ENCODE measurements around the gene IPO5. TPM values are rescaled to one million over a fixed set of nuclear protein-coding genes. Genes with fewer than 3 reads are reported as not detected.
"Not testable (repeated sequence)": the region's sequence is repeated elsewhere in the genome, so short reads cannot be mapped to it uniquely, and the experiment has no call there.

IPO5 gene
- total RNA-seq, 2 donors from 2014 or later: 166 to 246 TPM

- ATAC-seq (replicated peaks): no peak
- Mint-ChIP-seq H3K27me3 (peaks cover 27% of the 10 kb centered on the region), H3K4me3 (no peak overlapping the region), H3K27ac (no peak overlapping the region), H3K4me1 (no peaks in the 10 kb centered on the region), H3K9me3 (no peaks in the 10 kb centered on the region), H3K36me3 (ENCODE audit: low read depth) (no peaks in the 10 kb centered on the region)
Measured at GRCh38 chr13:97938706-97939475, 14.6 kb upstream of the IPO5 start.

DNA sequence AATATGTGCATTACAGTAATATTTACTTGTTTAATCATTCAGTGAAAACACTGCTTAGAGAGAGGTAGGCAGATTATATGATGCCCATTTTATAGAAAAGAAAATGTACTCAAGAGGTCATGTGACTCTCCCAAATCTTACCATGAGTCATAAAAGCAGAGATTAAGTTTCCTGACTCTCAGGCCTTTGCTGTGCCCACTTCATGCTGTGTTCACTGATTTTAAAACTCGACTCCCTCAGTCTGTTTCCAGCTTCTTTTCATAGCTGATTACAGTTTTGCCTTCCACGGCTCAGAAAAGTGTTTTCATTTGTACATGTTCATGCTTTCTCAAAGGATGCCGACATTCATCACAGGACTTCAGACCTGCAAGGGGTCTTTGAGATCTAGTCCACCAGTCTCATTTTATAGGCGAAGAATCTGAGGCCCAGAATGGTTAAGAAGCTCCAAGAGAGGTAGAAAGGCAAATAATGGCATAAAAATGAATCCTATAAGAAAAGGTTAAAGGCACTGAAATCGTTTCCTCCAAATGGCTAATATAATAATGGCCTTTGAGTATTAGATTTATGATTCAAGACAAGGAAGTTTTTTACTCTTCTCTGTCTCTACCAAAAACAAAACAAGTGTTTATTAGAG is 9.0 kb upstream of the IPO5 start:
- H3K36me3 Mint-ChIP-seq (ENCODE audit: low read depth): no peaks in the 10 kb centered on the region
- ATAC-seq (replicated peaks): no peak
- no peak overlapping the region for H3K4me3 Mint-ChIP-seq
- no peaks in the 10 kb centered on the region for H3K4me1 Mint-ChIP-seq
- H3K27me3 Mint-ChIP-seq: peaks cover 5% of the 10 kb centered on the region
- H3K27ac Mint-ChIP-seq: no peak overlapping the region
- no peaks in the 10 kb centered on the region for H3K9me3 Mint-ChIP-seq

DNA sequence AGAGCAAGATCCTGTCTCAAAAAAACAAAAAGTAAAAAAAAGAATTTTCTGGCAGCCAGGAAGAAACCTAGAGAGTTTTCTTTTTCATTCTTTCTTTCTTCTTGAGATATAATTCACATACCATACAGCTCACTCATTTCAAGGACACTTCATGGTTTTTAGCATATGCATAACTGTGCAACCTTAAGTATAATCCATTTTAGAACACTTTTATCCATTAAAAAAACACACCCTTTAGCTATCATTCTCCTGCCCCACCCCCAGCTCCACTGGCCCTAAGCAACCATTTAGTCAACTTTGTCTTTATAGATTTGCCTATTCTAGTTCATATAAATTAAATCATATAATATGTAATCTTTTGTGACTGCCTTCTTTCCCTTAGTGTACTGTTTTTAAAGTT is 8.1 kb upstream of the IPO5 start:
- Mint-ChIP-seq H3K27ac (no peak overlapping the region), H3K9me3 (peaks cover 3% of the 10 kb centered on the region), H3K4me1 (no peaks in the 10 kb centered on the region), H3K27me3 (peaks cover 3% of the 10 kb centered on the region), H3K36me3 (ENCODE audit: low read depth) (no peaks in the 10 kb centered on the region), H3K4me3 (no peak overlapping the region)
- ATAC-seq (replicated peaks): no peak

GRCh38 chr13:97945792-97946419 is 7.6 kb upstream of the IPO5 start:
- Mint-ChIP-seq H3K4me1 (no peaks in the 10 kb centered on the region), H3K27me3 (peaks cover 3% of the 10 kb centered on the region), H3K36me3 (ENCODE audit: low read depth) (no peaks in the 10 kb centered on the region), H3K27ac (no peak overlapping the region), H3K9me3 (peaks cover 4% of the 10 kb centered on the region), H3K4me3 (no peak overlapping the region)
- peak; percentile 55 for ATAC-seq (replicated peaks)

DNA sequence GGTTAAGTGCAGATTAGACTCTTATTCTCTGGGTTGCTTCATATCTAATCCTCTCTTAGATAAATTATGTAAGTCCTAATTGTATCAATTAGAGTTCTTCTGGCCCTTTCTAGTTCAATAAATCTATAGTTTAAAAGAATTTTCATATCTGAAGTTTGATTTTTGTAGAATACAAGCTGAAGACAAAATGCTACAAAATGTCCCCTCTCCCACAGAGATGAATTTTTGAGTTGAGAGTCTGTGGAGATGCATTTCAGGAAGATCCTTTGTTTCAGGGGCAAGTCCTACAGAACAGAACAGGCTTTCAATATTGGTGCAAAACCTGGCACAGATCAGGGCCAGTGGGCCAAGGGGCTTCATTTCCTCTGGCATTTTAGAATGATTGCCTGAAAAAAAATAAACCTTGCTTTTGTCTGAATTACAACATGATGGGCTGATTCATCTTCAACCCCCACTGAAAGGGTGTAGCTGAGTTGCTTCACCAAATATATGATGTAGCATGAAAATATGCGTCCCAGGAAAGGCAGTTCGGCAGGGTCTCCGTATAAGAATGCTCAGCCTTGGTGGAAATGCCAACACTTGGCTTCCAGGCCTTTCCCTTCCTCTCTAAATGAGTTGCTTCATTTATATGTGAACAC is 6.4 kb upstream of the IPO5 start:
- H3K4me1 Mint-ChIP-seq: no peaks in the 10 kb centered on the region
- no peak for ATAC-seq (replicated peaks)
- H3K36me3 Mint-ChIP-seq (ENCODE audit: low read depth): no peaks in the 10 kb centered on the region
- peaks cover 3% of the 10 kb centered on the region for H3K27me3 Mint-ChIP-seq
- H3K4me3 Mint-ChIP-seq: no peak overlapping the region
- no peak overlapping the region for H3K27ac Mint-ChIP-seq
- H3K9me3 Mint-ChIP-seq: peaks cover 4% of the 10 kb centered on the region

DNA sequence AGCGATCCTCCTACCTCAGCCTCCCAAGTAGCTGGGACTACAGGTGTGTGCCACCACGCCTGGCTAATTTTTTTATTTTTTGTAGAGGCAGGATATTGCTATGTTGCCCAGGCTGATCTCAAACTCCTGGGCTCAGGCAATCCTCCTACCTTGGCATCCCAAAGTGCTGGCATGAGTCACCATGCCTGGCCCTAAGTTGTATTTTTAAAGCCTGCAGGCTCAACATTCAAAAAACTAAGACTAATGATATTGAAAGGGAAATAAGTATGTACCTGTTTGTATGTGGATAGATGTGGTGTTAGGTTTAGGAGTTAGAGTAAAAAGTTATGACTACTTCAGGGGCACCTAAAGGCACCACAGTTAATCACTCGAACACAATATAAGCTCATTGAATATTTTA is 5.4 kb upstream of the IPO5 start:
- Mint-ChIP-seq H3K27me3 (peaks cover 3% of the 10 kb centered on the region), H3K4me3 (no peak overlapping the region), H3K4me1 (no peaks in the 10 kb centered on the region), H3K27ac (no peak overlapping the region), H3K9me3 (peaks cover 4% of the 10 kb centered on the region), H3K36me3 (ENCODE audit: low read depth) (no peaks in the 10 kb centered on the region)
- ATAC-seq (replicated peaks): no peak

DNA sequence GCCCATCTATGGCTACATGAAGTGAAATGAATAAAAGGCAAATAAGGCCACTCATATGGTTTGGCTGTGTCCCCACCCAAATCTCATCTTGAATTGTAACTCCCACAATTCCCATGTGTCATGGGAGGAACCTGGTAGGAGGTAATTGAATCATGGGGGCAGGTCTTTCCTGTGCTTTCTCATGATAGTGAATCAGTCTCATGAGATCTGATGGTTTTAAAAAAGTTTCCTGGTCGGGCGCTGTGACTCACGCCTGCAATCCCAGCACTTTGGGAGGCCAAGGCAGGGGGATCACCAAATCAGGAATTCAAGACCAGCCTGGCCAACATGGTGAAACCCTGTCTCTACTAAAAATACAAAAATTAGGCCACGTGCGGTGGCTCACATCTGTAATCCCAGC is 4.2 kb upstream of the IPO5 start:
- H3K4me1 Mint-ChIP-seq; H3K4me3 Mint-ChIP-seq; H3K27me3 Mint-ChIP-seq; H3K27ac Mint-ChIP-seq; H3K36me3 Mint-ChIP-seq (ENCODE audit: low read depth); ATAC-seq (replicated peaks); H3K9me3 Mint-ChIP-seq: not testable (repeated sequence)

DNA sequence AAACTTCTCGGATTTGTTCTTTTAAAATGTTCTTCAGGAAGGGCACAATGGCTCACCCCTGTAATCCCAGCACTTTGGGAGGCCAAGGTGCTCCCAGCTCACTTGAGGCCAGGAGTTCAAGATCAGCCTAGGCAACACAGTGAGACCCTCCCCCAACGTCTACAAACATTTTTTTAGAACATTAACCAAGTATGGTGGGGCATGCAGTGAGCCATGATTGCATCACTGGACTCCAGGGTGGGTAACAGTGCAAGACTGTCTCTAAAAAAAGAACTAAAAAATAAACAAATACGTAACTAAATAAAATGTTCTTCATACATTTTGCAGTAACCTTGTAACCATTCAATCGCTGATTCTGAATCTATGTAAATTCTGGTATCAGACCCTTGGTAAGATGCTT is 2.1 kb upstream of the IPO5 start:
- no peak overlapping the region for H3K4me3 Mint-ChIP-seq
- H3K9me3 Mint-ChIP-seq: peaks cover 4% of the 10 kb centered on the region
- H3K4me1 Mint-ChIP-seq: no peaks in the 10 kb centered on the region
- no peaks in the 10 kb centered on the region for H3K36me3 Mint-ChIP-seq (ENCODE audit: low read depth)
- no peak for ATAC-seq (replicated peaks)
- H3K27ac Mint-ChIP-seq: no peak overlapping the region
- peaks cover 3% of the 10 kb centered on the region for H3K27me3 Mint-ChIP-seq

DNA sequence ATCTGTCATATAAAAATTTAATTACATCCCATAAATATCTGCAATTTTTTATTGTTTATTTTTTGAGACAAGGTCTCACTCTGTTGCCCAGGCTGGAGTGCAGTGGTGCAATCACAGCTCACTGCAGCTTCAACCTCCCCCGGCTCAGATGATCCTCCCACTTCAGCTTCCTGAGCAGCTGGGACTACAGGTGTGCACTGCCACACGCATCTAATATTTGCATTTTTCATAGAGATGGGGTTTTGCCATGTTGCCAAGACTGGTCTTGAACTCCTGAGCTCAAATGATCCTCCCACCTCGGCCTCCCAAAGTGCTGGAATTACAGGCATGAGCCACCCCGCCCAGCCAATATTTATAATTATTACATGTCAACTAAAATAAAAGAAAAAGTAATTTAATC is 644 bp upstream of the IPO5 start:
- not testable (repeated sequence) for H3K27ac Mint-ChIP-seq; H3K9me3 Mint-ChIP-seq; H3K4me3 Mint-ChIP-seq; H3K27me3 Mint-ChIP-seq; ATAC-seq (replicated peaks); H3K36me3 Mint-ChIP-seq (ENCODE audit: low read depth); H3K4me1 Mint-ChIP-seq

DNA sequence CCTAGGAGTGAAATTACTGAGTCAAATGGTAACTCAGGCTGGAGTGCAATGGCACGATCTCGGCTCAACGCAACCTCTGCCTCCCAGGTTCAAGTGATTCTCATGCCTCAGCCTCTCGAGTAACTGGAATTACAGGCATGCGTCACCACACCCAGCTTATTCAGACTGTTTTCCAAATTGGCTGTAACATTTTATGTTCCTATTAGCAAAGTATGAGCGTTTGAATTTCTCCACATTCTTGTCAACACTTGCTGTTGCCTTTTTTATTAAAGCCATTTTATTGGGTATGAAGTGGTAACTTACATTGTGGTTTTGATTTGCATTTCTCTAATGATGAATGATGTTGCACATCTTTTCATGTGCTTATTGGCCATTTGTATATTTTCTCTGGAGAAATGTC is 7.9 kb downstream of the IPO5 start:
- no peaks in the 10 kb centered on the region for H3K4me1 Mint-ChIP-seq
- H3K27ac Mint-ChIP-seq: no peak overlapping the region
- H3K9me3 Mint-ChIP-seq: no peaks in the 10 kb centered on the region
- no peaks in the 10 kb centered on the region for H3K36me3 Mint-ChIP-seq (ENCODE audit: low read depth)
- no peak for ATAC-seq (replicated peaks)
- H3K27me3 Mint-ChIP-seq: peaks cover 4% of the 10 kb centered on the region
- H3K4me3 Mint-ChIP-seq: no peak overlapping the region

- Mint-ChIP-seq H3K36me3 (ENCODE audit: low read depth) (no peaks in the 10 kb centered on the region), H3K4me3 (no peak overlapping the region), H3K27ac (no peak overlapping the region), H3K4me1 (no peaks in the 10 kb centered on the region), H3K9me3 (no peaks in the 10 kb centered on the region), H3K27me3 (peaks cover 9% of the 10 kb centered on the region)
- no peak for ATAC-seq (replicated peaks)
Measured at GRCh38 chr13:97962887-97963286, 9.4 kb downstream of the IPO5 start.

DNA sequence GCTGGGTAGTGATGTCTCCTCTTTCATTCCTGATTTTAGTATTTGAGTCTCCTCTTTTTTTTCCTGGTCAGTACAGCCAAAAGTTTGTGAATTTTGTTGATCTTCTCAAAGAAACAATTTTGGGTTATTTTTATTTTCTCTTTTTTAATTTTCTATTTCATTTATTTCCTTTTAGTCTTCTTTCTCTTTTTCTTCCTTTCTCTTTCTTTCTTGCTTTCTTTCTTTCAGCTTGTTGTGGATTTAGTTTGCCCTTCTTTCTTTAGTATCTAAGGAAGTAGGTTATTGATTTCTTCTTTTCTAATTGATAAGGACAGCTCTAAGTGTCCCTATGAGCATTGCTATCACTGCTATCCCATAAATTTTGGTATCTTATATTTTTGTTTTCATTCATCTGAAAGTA is 13.8 kb downstream of the IPO5 start:
- no peak for ATAC-seq (replicated peaks)
- Mint-ChIP-seq H3K4me1 (no peaks in the 10 kb centered on the region), H3K27ac (no peak overlapping the region), H3K4me3 (no peak overlapping the region), H3K9me3 (no peaks in the 10 kb centered on the region), H3K36me3 (ENCODE audit: low read depth) (no peaks in the 10 kb centered on the region), H3K27me3 (peaks cover 15% of the 10 kb centered on the region)

- Mint-ChIP-seq H3K4me3 (no peak overlapping the region), H3K27me3 (peaks cover 15% of the 10 kb centered on the region), H3K27ac (no peak overlapping the region), H3K4me1 (no peaks in the 10 kb centered on the region), H3K9me3 (no peaks in the 10 kb centered on the region), H3K36me3 (ENCODE audit: low read depth) (no peaks in the 10 kb centered on the region)
- ATAC-seq (replicated peaks): no peak
Measured at GRCh38 chr13:97967948-97968347, 14.5 kb downstream of the IPO5 start.

DNA sequence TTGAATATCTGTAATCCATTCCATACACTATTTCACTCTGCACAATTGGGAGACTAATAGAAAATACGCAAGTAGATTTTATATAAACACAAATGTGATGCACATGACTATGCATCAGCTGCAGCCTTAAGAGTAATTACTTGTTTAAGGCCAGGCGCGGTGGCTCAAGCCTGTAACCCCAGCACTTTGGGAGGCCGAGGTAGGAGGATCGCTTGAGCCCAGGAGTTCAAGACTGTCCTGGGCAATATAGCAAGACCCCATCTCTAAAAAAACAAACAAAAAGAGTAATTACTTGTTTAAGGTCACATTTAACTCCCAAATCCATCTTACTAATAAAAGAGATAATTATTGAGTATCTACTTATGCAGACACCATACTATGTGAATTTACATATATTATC is 18.0 kb downstream of the IPO5 start:
- Mint-ChIP-seq H3K4me3 (no peak overlapping the region), H3K27me3 (peaks cover 11% of the 10 kb centered on the region), H3K9me3 (no peaks in the 10 kb centered on the region), H3K36me3 (ENCODE audit: low read depth) (no peaks in the 10 kb centered on the region), H3K27ac (no peak overlapping the region), H3K4me1 (no peaks in the 10 kb centered on the region)
- no peak for ATAC-seq (replicated peaks)

DNA sequence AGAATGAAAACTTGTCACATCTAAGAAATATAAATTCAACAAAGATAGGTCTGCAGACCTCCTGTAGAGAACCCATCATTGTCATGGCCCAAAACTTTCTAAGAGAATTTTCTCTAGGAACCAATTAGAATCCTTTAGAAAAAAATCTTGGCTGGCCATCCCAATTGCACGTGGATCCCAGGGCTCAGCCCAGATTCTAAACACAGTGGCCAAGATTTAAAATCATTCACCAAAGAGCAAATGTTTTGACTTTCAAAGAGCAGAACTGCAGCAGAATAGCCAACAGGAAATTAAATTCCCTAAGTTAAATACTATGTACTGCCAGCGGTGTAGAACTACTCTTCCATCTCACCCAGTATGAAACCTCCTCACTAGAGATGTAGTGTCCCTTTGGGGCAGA is 21.3 kb downstream of the IPO5 start:
- H3K27ac Mint-ChIP-seq: no peak overlapping the region
- H3K4me1 Mint-ChIP-seq: peaks cover 4% of the 10 kb centered on the region
- no peaks in the 10 kb centered on the region for H3K27me3 Mint-ChIP-seq
- no peaks in the 10 kb centered on the region for H3K9me3 Mint-ChIP-seq
- no peak for ATAC-seq (replicated peaks)
- peaks cover 20% of the 10 kb centered on the region for H3K36me3 Mint-ChIP-seq (ENCODE audit: low read depth)
- H3K4me3 Mint-ChIP-seq: peak overlapping the region; percentile 96
